NB4 (cell line): ENCODE results near the gene GFRA4.
"Not testable (repeated sequence)": the region's sequence is repeated elsewhere in the genome, so short reads cannot be mapped to it uniquely, and the experiment has no call there.

Experiments
- DNase-seq: peaks from one replicate; pipeline ENCODE4 v3.0.0; 2010; ENCODE audit warnings: low read depth
- H3K4me3 ChIP-seq: one replicate; pipeline ENCODE4 v1.5.1; 2011; ENCODE audit warnings: mild to moderate bottlenecking, low read depth, low read length, moderate library complexity
- MYC ChIP-seq: IDR thresholded peaks from 2 replicates; pipeline ENCODE4 v1.6.1; 2011; ENCODE audit warnings: low read depth, low read length
- POLR2A ChIP-seq: IDR thresholded peaks from 2 replicates; pipeline ENCODE4 v1.6.1; 2011; ENCODE audit warnings: mild to moderate bottlenecking; ENCODE audit not compliant: insufficient read length; ENCODE audit errors: extremely low read depth
- TF ChIP-seq, protein P1 (sequence below): IDR thresholded peaks from 2 replicates; pipeline ENCODE4 v1.6.1; 2011; ENCODE audit warnings: low read depth, low read length
- TF ChIP-seq, protein P2 (sequence below): IDR thresholded peaks from one replicate; pipeline ENCODE4 v1.5.1; 2012; ENCODE audit warnings: low read depth, low read length

Gene GFRA4

DNA sequence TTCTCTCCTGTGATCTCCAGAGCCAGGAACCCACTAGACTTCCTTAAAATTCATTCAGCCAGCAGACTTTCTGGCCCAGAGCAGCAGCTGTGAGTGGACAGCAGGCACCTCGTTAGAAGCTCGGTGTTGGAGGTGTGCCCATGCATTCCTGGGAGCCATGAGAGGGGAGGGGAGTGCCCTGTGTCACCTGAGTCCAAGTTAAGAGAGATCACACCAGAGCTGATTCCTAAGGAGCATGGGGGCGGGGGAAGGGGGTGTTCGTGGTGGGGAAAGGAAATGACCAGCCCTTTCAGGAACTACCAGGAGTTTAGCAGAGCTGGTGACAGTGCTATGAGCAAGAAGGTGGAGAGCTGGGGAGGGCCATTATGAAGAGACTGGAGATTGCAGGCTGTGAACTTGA lies 46.9 kb downstream of the GFRA4 start:
- no peak overlapping the region for H3K4me3 ChIP-seq
- TF ChIP-seq, protein P1, sequence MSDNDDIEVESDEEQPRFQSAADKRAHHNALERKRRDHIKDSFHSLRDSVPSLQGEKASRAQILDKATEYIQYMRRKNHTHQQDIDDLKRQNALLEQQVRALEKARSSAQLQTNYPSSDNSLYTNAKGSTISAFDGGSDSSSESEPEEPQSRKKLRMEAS: no peak
- TF ChIP-seq, protein P2, sequence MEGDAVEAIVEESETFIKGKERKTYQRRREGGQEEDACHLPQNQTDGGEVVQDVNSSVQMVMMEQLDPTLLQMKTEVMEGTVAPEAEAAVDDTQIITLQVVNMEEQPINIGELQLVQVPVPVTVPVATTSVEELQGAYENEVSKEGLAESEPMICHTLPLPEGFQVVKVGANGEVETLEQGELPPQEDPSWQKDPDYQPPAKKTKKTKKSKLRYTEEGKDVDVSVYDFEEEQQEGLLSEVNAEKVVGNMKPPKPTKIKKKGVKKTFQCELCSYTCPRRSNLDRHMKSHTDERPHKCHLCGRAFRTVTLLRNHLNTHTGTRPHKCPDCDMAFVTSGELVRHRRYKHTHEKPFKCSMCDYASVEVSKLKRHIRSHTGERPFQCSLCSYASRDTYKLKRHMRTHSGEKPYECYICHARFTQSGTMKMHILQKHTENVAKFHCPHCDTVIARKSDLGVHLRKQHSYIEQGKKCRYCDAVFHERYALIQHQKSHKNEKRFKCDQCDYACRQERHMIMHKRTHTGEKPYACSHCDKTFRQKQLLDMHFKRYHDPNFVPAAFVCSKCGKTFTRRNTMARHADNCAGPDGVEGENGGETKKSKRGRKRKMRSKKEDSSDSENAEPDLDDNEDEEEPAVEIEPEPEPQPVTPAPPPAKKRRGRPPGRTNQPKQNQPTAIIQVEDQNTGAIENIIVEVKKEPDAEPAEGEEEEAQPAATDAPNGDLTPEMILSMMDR: no peak
- no peak for TF ChIP-seq MYC
- TF ChIP-seq POLR2A: no peak
- no peak for DNase-seq

DNA sequence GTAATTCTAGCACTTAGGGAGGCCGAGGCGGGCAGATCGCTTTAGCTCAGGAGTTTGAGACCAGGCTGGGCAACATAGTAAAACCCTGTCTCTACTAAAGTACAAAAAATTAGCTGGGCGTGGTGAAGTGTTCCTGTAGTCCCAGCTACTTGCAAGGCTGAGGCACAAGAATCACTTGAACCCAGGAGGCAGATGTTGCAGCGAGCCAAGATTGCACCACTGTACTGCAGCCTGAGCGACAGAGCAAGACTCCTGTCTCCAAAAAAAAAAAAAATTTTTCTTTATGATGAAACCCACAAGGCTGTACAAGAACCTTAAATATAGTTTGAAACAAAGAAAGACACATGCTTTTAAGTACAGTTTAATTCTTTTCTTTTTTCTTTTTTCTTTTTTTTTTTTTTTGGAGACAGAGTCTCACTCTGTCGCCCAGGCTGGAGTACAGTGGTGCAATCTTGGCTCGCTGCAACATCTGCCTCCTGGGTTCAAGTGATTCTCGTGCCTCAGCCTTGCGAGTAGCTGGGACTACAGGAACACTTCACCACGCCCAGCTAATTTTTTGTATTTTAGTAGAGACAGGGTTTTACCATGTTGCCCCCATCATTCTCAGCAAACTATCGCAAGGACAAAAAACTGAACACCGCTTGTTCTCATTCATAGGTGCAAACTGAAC lies 47.9 kb downstream of the GFRA4 start:
- not testable (repeated sequence) for H3K4me3 ChIP-seq, DNase-seq

DNA sequence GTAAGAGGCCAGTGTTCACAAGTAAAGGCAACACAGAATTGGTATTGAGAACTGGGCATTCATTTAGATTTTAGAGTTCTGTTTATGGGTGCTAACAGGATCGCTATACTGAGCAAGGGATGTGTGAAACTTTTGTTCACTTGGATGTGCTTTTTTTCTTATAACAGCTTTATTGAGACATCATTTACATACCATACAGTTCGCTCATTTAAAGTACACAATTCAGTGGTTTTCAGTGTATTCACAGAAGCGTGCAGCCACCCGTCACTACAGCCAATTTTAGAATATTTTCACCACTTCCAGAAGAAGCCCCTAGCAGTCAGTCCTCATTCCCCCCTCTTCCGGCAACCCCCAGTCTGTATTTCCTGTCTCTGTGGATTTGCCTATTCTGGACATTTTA lies 48.7 kb downstream of the GFRA4 start:
- DNase-seq: no peak
- no peak overlapping the region for H3K4me3 ChIP-seq
- TF ChIP-seq, protein P1: no peak
- TF ChIP-seq POLR2A: no peak
- TF ChIP-seq MYC: no peak
- TF ChIP-seq, protein P2: no peak

DNA sequence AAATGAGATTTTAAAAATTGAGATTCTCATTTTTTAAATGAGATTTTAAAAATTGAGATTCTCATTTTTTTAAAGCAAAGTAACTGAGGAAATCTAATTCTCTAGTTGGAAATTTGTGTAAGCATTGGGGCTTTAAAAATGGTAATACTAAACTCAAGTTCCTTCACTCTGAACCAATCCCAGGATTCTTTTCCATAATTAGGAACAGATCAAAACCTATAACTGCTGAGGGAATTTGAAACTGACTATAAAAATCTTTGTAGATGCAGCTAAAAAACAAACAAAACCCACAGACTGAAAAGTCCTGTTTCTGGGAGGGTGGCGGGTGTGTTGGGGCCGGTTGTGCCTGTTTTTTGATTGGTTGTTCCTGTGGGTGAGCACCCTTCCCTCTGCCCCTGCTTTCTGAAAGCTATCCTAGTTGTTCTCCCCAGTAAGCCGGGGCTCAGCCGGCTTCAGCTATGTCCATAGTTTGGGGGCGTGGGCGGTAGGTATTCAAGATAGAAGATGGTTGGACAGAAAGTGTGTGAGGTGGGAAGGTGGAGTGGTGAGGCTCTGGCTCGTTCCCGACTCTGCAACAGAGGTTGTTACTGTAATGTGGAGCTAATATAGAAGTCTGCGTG lies 49.3 kb downstream of the GFRA4 start:
- H3K4me3 ChIP-seq: no peak overlapping the region
- DNase-seq: no peak

DNA sequence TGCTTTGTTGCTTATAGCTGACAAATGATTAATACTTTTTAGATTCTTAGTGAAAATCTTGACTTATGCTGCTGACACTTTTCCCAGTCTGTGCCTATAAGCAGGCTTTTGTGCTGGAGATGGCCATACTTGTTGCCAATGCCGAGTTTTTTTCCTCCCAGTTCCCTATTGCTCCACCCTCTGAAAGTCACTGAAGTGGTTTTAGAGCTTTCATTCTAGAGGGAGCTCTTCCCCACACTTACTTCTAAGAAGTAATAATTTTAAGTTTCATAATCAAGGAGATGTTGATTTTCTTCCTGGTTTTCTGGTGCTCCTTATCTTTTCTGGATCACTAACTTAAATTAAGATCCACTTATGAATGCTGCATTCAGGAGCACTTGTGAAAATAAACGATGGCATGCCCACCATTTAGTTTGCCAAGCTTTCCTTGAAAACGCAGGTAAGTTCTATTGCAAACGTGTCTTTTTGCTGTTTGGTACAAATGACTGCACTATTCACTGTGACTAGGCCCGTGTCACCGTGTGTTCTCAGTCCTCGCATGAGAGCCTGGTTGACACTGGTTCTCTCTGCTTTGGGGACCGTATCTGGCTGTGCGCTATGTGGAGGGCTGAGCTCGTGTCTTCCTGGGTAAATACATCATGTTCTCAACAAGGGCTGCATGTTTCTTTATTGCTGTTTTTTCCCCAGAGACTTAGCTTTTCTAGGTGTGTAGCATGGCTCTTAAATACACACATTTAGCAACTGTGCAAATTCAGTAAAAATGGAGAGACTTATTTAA lies 50.2 kb downstream of the GFRA4 start:
- no peak for DNase-seq
- H3K4me3 ChIP-seq: no peak overlapping the region
- TF ChIP-seq, protein P1: no peak
- TF ChIP-seq, protein P2: no peak
- no peak for TF ChIP-seq MYC
- no peak for TF ChIP-seq POLR2A

More for the DNA sequence above, 49.3 kb downstream of the GFRA4 start:
- TF ChIP-seq, protein P1: no peak
- TF ChIP-seq, protein P2: no peak
- TF ChIP-seq MYC (no peak), POLR2A (no peak)

DNA sequence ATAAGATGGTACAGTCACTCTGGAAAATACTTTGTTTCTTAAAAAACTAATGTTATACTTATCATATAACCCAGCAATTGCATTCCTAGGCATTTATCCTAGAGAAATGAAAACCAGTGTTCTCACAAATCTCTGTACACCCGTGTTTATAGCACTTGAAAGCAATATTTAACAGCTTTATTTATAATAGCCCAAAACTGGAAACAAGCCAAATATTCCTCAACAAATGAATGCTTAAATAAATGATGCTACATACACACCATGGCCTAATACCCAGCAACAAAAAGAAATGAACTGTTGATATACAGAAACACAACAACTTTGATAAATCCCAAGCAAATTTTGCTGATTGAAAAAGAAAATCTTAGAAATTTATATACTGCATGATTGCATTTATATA lies 51.3 kb downstream of the GFRA4 start:
- H3K4me3 ChIP-seq: no peak overlapping the region
- TF ChIP-seq MYC (no peak), POLR2A (no peak)
- TF ChIP-seq, protein P2: no peak
- TF ChIP-seq, protein P1: no peak
- no peak for DNase-seq
